ENCODE results near the gene PIN1. TPM values are rescaled to one million over a fixed set of nuclear protein-coding genes. Genes with fewer than 3 reads are reported as not detected.

Gene PIN1
- total RNA-seq, 1 donor from 2014 or later, result 71.6 TPM

- DNase-seq, result peak; percentile 28
Measured at GRCh38 chr19:9891609-9892373, 56.7 kb downstream of the PIN1 start.

Small RNA genes lying within 50 kb of the gene (small RNA-seq; reads per million reads assigned to genes)
- not detected for gene RF00156 (ENCODE audit: low replicate concordance)

Other genes with a start within 250 kb of the PIN1 start
- gene ZNF561, start 214.1 kb upstream of the PIN1 start, total RNA-seq, result 49.1 TPM
- gene ZNF562, start 160.2 kb upstream of the PIN1 start, total RNA-seq, result 47.9 TPM
- gene ZNF846, start 66.6 kb upstream of the PIN1 start, total RNA-seq, result 18.3 TPM
- gene FBXL12, start 16.2 kb upstream of the PIN1 start, total RNA-seq, result 16.3 TPM
- 139 TPM for gene UBL5, start 7.4 kb upstream of the PIN1 start, total RNA-seq
- gene OLFM2, start 101.2 kb downstream of the PIN1 start, total RNA-seq, result 22.9 TPM
- 89.1 TPM for gene COL5A3, start 175.2 kb downstream of the PIN1 start, total RNA-seq
- gene RDH8, start 178.2 kb downstream of the PIN1 start, total RNA-seq, result not detected